GM19397 (cell line): ENCODE results near the gene EPOP.

Experiments
- ATAC-seq: cut with Tn5 transposase; IDR thresholded peaks from one replicate; pipeline ENCODE4 v1.9.1; 2021; ENCODE audit warnings: mild to moderate bottlenecking, moderate library complexity; ENCODE audit not compliant: unreplicated experiment

The EPOP gene

GRCh38 chr17:38706505-38707216 is 31.9 kb upstream of the EPOP start:
- ATAC-seq, result no peak

GRCh38 chr17:38705803-38706504 is 31.2 kb upstream of the EPOP start:
- ATAC-seq, result no peak

GRCh38 chr17:38705523-38705802 is 30.7 kb upstream of the EPOP start:
- no peak for ATAC-seq

GRCh38 chr17:38704606-38705522 is 30.1 kb upstream of the EPOP start, which contains the start of gene MLLT6:
TSS of gene MLLT6 (plus strand) at chr17:38705273. CDS start at chr17:38705633, 360 bp downstream.
- ATAC-seq, result no peak

- no peak for ATAC-seq
Observed at GRCh38 chr17:38703742-38704605, 29.2 kb upstream of the EPOP start.

- no peak for ATAC-seq
Observed at GRCh38 chr17:38702916-38703741, 28.4 kb upstream of the EPOP start.

- ATAC-seq, result peak; percentile 32
Observed at GRCh38 chr17:38702166-38702915, 27.6 kb upstream of the EPOP start.

GRCh38 chr17:38701504-38702165 is 26.9 kb upstream of the EPOP start:
- ATAC-seq, result peak; percentile 1

- no peak for ATAC-seq
Observed at GRCh38 chr17:38698760-38699159, 24.0 kb upstream of the EPOP start.

GRCh38 chr17:38697061-38697820 is 22.5 kb upstream of the EPOP start:
- ATAC-seq, result no peak

GRCh38 chr17:38693700-38694329 is 19.1 kb upstream of the EPOP start:
- no peak for ATAC-seq

GRCh38 chr17:38691154-38691553 is 16.4 kb upstream of the EPOP start:
- no peak for ATAC-seq

- no peak for ATAC-seq
Observed at GRCh38 chr17:38690386-38690785, 15.6 kb upstream of the EPOP start.

GRCh38 chr17:38687286-38687685 is 12.5 kb upstream of the EPOP start:
- ATAC-seq, result no peak

- no peak for ATAC-seq
Observed at GRCh38 chr17:38685491-38685890, 10.7 kb upstream of the EPOP start.

- ATAC-seq, result no peak
Observed at GRCh38 chr17:38681096-38681495, 6.3 kb upstream of the EPOP start.

GRCh38 chr17:38677819-38678218 is 3.1 kb upstream of the EPOP start:
- no peak for ATAC-seq
